ENCODE data around the gene SCUBE2.

GRCh38 chr11:9008661-9009060 lies 82.7 kb downstream of the SCUBE2 start:
- no peak for TF ChIP-seq CTCF (IDR thresholded peaks at IDR 0.05)
- no peak for TF ChIP-seq TAF1 (IDR thresholded peaks at IDR 0.05; ENCODE audit: borderline replicate concordance, low read depth, low read length)
- no peak for TF ChIP-seq YY1 (IDR thresholded peaks at IDR 0.05; ENCODE audit: low read depth)
- TF ChIP-seq GABPA (IDR thresholded peaks at IDR 0.05; ENCODE audit: low read depth), result no peak
- TF ChIP-seq GATA2 (CRISPR knock-in tag; IDR thresholded peaks at IDR 0.05), result no peak
- TF ChIP-seq EP300 (IDR thresholded peaks at IDR 0.05; ENCODE audit: borderline replicate concordance in 1 of 2, low read depth in 1 of 2, low read length in 1 of 2), result no peak
- no peak for TF ChIP-seq FOXM1 (IDR thresholded peaks at IDR 0.05; ENCODE audit: low read depth)
- TF ChIP-seq EZH2phosphoT487 (IDR thresholded peaks at IDR 0.05; ENCODE audit: borderline replicate concordance, low read depth), result no peak
- no peak for TF ChIP-seq SMC3 (IDR thresholded peaks at IDR 0.05; ENCODE audit: low read depth, low read length)
- TF ChIP-seq POLR2AphosphoS5 (IDR thresholded peaks at IDR 0.05; ENCODE audit: low read depth, low read length), result no peak
- no peak for TF ChIP-seq RCOR1 (IDR thresholded peaks at IDR 0.05; ENCODE audit: low read length)

Data from SK-N-SH (cell line).